Prostate gland (tissue), 2 donors: ENCODE data around the gene PTGES2.
A peak's percentile ranks its signal among the peaks of the same experiment; 100 is the strongest.

ENCODE experiments used
- CTCF ChIP-seq, 4 experiments: fragments of 200-600 bp in 2 of 4; fragments of 450-650 bp in 2 of 4; sonication (generic) in 2 of 4; IDR thresholded peaks; 1 replicate in 3 of 4; 2 replicates in 1 of 4; pipeline ENCODE4 v1.5.1; 2016 to 2019; ENCODE audit warnings: antibody characterized with exemption in 4 of 4, mild to moderate bottlenecking in 2 of 4, moderate library complexity in 2 of 4
- POLR2A ChIP-seq: fragments of 450-650 bp; IDR thresholded peaks from one replicate; pipeline ENCODE4 v1.6.1; 2016; ENCODE audit warnings: antibody characterized with exemption, mild to moderate bottlenecking

- TF ChIP-seq CTCF (IDR thresholded peaks at IDR 0.05) (peak in 1 of 4 experiments; percentile 23), POLR2A (no peak)
Observed at GRCh38 chr9:128103589-128103962, 24.0 kb downstream of the PTGES2 start.
